GM19397 (cell line): ENCODE results near the gene NEFH.

ENCODE experiments used
- ATAC-seq: cut with Tn5 transposase; IDR thresholded peaks from one replicate; pipeline ENCODE4 v1.9.1; 2021; ENCODE audit warnings: mild to moderate bottlenecking, moderate library complexity; ENCODE audit not compliant: unreplicated experiment

NEFH gene

GRCh38 chr22:29493636-29494035 lies 13.6 kb downstream of the NEFH start:
- ATAC-seq, result no peak

- ATAC-seq, result no peak
Observed at GRCh38 chr22:29499852-29500251, 19.8 kb downstream of the NEFH start.

- no peak for ATAC-seq
Observed at GRCh38 chr22:29503811-29504372, 23.9 kb downstream of the NEFH start.

DNA sequence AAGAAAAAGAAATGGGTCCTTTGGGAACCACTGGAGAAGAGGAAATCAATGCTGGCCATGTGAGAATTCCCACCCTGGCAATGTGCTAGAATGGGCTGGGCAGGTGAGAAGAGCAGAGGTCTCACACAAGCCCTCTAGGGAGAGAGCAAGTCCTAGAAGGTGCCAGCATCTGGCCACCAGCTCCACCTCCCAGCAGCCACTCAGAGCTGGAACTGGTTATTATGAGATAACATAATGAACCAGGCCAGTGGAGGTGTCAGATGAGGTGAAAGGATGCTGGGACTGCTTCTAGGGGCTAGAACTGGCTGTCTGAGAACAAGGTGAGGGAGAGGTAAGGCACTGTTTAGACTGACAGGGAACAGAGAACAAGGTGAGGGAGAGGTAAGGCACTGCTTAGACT lies 29.3 kb downstream of the NEFH start:
- no peak for ATAC-seq

DNA sequence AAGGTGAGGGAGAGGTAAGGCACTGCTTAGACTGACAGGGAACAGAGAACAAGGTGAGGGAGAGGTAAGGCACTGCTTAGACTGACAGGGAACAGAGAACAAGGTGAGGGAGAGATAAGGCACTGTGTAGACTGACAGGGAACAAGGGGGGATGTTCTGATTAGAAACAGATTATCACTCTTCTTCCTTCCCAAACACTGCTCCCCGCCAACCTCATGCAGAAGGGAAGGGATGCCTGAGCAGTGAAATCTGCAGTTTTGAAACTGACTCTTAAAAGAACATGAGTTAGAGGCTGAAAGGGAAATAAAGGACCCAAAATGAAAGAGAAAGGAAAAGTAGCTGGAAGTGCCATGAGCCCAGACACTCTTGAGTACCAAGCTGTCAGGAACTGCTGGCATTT lies 29.8 kb downstream of the NEFH start:
- no peak for ATAC-seq

DNA sequence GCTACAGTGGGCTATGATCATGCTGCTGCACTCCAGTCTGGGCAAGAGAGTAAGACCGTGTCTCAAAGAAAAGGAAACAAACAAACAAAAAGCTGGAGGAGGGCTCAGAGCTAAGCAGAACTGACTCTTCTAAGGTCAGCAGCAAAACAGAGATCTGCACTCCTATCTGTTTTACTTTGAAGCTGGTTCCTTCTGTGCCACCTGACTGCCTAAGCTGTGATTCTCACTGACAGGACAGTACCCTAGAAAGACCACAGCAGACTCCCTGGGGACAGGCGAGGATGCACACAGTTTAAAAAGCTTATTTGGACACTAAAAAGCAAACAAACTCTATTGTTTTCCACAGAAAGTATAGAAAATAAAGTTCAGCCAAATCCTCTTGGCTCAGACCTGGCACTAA lies 30.5 kb downstream of the NEFH start:
- no peak for ATAC-seq

DNA sequence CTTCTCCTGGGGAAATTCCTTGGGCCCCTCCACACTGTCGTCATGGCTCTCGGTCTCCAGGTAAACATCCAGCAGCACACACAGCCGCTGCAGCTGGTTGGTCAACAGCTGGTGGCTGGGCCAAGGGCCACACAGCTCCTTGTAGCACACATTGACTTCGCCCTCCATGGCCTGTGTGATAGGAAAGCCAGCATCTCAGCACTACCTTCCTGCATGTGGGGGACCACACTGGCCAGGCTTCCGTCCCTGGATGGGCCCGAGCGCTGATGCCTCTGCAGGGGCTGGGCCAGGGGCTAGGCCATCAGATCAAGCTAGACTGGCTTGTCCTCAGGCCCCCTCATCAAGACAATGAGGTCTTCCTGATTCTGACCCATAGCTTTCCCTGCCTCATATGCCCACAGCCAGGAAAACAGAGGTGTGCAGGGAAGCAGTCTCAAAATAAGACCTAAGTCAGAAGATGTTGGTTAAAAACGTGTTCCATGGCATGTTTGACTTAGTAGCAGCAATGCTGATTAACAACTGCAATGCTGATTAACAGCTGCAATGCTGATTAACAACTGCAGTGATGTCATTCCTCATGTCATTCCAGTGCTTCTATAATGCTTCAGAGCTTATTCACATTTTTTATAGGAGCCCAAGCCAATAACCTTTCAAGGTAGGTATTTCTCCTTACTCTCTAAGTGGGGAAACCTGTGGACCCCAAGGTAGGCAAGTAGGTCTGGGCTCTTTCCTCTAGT lies 31.3 kb downstream of the NEFH start:
- ATAC-seq, result no peak

DNA sequence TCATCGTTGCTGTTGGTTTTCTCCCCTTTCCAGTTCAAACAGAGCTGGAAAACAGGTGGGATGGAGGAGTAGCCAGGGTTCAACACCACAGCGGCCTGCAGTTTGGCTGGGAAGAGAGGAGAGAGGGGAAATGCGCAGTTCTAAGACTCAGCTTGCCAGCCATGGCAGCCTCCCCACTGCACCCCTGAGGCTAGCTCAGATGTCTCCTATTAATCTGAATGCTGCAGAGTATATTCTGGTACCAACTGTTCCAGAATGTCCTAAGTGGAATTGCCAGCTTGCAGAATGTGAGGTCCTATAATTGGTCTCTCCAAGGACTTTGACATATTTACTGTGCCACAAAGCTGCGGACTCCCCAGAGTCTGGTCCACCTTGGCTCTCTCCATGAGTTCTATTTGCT lies 32.0 kb downstream of the NEFH start:
- no peak for ATAC-seq

DNA sequence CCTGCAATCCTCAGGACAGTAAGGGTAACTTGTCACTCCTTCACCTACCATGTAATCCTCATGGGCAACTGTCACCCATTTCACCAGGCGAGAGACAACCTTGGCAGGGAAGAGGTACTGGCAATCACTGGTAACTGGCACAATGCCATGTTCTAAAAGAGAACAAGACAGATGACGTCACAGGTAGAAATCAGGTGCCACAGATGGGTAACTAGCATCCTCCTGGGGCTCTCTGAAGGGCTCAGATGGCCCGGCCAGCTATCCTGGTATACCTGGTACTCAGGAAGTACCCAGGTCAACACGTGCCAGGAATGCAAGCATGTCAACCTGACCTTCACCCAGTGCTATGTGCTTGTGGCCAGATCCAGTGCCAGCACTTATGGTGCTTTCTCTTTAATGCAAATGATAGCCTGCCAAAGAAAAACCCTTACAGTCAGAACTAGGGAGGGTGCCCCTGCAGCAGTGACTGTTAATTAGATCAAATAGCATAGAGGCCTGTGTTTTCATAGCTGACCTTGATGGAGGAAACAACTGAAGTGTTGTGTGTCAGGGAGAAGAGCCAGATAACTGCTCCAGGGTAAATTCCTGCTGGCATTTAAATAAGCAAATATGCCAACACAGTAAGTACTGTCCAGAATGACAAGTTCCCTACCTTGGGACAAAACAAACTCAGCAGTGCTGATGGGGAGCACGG lies 37.3 kb downstream of the NEFH start:
- ATAC-seq, result no peak

GRCh38 chr22:29518427-29518826 lies 38.4 kb downstream of the NEFH start:
- ATAC-seq, result no peak

DNA sequence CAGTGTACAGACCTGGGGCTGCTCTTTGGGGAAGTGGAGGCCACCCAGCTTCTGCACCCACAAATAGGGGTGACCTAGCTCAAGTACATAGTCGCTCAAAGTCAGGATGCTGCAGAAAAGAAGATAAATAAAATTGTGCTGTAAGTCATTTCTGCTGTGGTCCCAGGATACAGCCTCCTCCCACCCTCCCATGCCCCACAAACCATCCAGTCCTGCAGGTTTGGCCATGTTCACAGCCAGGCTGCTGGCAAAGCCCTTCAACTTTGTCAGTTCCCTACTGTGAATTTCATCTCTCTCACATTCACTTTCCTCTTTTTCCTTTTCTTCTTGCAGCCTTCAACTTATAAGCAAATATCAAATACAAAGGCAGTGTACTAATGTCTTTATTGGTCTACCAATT lies 40.0 kb downstream of the NEFH start:
- no peak for ATAC-seq

GRCh38 chr22:29520851-29521250 lies 40.8 kb downstream of the NEFH start:
- ATAC-seq, result no peak

- ATAC-seq, result no peak
Observed at GRCh38 chr22:29521526-29521925, 41.5 kb downstream of the NEFH start.

DNA sequence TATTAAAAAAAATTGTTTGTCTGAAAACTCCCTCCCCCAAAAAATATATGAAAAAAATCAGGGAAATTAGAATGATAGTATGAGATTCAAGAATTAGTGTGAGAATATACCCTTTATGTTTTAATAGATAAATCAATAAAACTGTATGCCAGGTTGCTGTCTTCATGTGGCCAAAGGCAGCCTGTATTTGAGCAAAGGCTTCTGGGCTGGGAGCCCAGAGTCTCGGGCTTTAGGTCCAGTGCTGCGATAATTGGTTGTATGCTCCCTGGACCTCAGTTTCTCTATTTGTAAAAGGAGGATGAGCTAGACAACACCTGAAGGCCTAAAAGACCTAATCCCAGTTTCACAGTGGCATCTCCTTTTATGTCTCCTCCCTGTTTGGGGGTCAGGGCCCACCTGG lies 43.7 kb downstream of the NEFH start:
- ATAC-seq, result no peak

DNA sequence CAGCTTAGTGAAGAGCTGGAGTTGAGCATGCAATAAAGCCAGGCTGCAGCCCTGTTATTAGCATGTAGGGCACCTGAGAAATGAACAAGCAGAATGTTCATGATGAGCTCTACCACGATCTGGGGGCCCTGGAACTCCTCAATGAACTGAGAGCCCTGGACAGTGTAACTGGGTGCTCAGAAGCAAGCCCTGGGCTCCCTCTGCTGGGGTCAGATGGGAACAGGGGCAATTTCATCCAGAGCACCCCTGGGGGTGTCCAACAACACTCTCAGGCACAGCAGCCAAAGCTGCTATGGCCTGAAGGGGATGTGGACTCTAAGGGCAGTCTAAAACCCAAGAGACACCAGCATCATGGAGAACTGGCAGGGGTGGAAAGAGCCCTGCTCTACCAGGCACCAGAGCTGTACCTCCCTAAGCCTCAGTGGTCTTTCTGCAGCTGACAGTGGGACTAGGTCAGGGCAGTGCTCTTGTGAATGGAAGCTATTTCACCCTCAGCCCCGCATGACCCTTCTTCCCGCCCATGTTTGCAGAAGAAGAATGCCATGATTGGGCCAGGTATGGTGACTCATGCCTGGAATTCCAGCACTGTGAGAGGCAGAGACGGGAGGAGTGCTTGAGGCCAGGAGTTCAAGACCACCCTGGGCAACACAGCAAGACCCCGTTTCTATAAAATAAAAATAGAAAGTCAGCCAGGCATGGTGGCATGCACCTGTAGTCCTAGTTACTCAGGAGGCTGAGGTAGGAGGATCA lies 44.6 kb downstream of the NEFH start:
- ATAC-seq, result no peak

GRCh38 chr22:29528144-29528543 lies 48.1 kb downstream of the NEFH start:
- no peak for ATAC-seq

DNA sequence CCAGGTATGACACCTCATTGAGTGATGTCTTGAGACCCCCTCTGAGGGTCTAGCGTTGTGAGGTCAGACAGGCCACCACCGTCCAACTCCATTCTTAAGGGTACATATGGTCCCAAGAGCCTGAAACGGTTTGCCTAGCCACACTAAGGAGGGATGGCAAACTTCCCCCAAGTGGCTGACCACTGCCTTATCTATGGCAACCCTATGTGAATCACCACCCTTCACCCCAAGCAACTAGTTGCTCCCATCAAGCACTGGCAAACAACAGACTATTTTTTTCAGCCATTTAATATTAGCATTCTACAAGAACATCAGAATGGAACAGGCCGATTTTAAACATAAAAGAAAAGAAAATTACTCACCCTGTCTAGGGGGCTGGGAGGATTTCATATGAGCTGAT lies 50.7 kb downstream of the NEFH start:
- ATAC-seq, result no peak

DNA sequence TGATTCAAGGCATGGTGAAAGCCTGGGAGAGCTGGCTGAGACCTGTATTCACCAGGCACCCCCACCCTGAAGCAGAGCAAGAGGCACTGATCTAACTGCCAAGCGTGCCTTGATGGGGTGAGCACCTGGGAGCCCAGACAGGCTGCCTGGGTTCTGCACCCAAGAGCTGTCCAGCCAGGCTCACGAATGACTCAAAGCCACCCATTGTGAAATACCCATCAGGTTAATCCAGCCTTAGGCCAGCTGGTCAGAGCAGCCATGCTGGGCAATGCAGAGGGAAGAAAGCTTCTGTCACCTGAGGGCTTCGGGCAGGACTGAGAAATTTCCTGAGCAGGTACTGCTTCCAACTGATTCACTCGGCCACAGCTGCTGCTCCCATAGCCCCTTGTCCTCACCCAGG lies 51.4 kb downstream of the NEFH start:
- ATAC-seq, result no peak

DNA sequence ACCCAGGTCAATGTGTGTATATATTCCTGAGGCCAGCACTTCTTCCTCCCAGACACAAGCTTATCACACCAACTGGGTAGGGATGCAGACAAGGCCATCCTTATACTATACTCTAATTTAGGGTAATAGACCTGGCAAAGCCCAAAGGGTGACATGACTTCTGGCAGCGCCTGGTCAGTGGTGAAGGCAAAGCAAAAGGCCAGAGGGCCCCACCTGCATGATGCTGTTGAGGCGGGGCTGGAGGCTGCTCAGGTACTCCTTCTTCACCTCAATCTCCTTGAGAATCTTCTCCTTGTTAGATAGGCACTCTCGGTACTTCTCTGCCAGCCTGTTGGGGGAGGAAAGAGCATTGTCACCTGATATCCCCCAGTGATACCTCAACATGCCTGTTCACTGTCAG lies 56.4 kb downstream of the NEFH start:
- no peak for ATAC-seq

- no peak for ATAC-seq
Observed at GRCh38 chr22:29539105-29539504, 59.1 kb downstream of the NEFH start.
